Gastroesophageal sphincter (tissue), 4 donors: ENCODE data around the gene BSG. TPM values are rescaled to one million over a fixed set of nuclear protein-coding genes. Genes with fewer than 3 reads are reported as not detected.
"Not testable (repeated sequence)": the region's sequence is repeated elsewhere in the genome, so short reads cannot be mapped to it uniquely, and the experiment has no call there.

Experiments used
- ATAC-seq: fragments of 150-250 bp; one replicate; pipeline ENCODE4 v1.9.1; 2016; ENCODE audit warnings: mild to moderate bottlenecking, moderate library complexity
- H3K27ac ChIP-seq, 4 donors: fragments of 200-600 bp; sonication (generic) in 3 of 4; 1 replicate in 3 of 4; 2 replicates in 1 of 4; pipeline ENCODE4 v1.5.1; 2016 to 2019
- H3K27me3 ChIP-seq: fragments of 200-600 bp; sonication (generic); one replicate; pipeline ENCODE4 v1.5.1; 2019
- H3K36me3 ChIP-seq, 2 donors: fragments of 200-600 bp; sonication (generic); one replicate each; pipeline ENCODE4 v1.5.1; 2019; ENCODE audit warnings: control low read depth in 1 of 2
- H3K4me1 ChIP-seq, 3 donors: fragments of 200-600 bp; sonication (generic); 1 replicate in 2 of 3; 2 replicates in 1 of 3; pipeline ENCODE4 v1.5.1; 2016 to 2019; ENCODE audit warnings: control low read depth in 2 of 3
- H3K4me3 ChIP-seq, 2 donors: fragments of 200-600 bp; sonication (generic); one replicate each; pipeline ENCODE4 v1.5.1; 2019; ENCODE audit warnings: mild to moderate bottlenecking in 1 of 2, moderate library complexity in 1 of 2
- H3K9me3 ChIP-seq, 3 donors: fragments of 200-600 bp; sonication (generic); one replicate each; pipeline ENCODE4 v1.5.1; 2017 to 2019; ENCODE audit warnings: control low read depth in 2 of 3
- CTCF ChIP-seq, 4 experiments: fragments of 200-600 bp in 2 of 4; fragments of 450-650 bp in 2 of 4; sonication (generic) in 1 of 4; IDR thresholded peaks; one replicate each; pipeline ENCODE4 v1.5.1; 2017 to 2019; ENCODE audit warnings: antibody characterized with exemption in 4 of 4, mild to moderate bottlenecking in 2 of 4, moderate library complexity in 2 of 4
- EP300 ChIP-seq: sonication (generic); formaldehyde crosslinking; IDR thresholded peaks from one replicate; pipeline ENCODE4 v1.6.1; 2017; ENCODE audit warnings: antibody characterized with exemption, mild to moderate bottlenecking
- POLR2A ChIP-seq, 2 donors: fragments of 450-650 bp; IDR thresholded peaks; one replicate each; pipeline ENCODE4 v1.6.1; 2017; ENCODE audit warnings: antibody characterized with exemption in 2 of 2, mild to moderate bottlenecking in 2 of 2, moderate library complexity in 1 of 2
- POLR2AphosphoS5 ChIP-seq: sonication (generic); formaldehyde crosslinking; IDR thresholded peaks from one replicate; pipeline ENCODE4 v1.6.1; 2017; ENCODE audit warnings: antibody characterized with exemption
- WGBS, 2 donors: methylation state at CpG; one replicate each; pipeline ENCODE4 v1.1.5; 2018; ENCODE audit warnings: low coverage in 1 of 2; 5-methylcytosine and 5-hydroxymethylcytosine counted together
- total RNA-seq, 4 donors: library from RNA; depleted of rRNA; stranded (reverse); fragments of >200 nt; gene quantifications; one replicate each; pipeline ENCODE4 v1.1.0, GENCODE V29; 2016

The BSG gene
- total RNA-seq, 4 donors from 2014 or later = 347 to 450 (median 384) TPM

- WGBS, 2 donors = 95% methylated on average over 5 of the region's 5 CpGs; no CpG with 5 or more reads in 1 of the 2 donors
- Histone ChIP-seq H3K4me1 (peaks cover 0 to 14% (median 0%) of the 10 kb centered on the region in 3 donors), H3K9me3 (no peaks in the 10 kb centered on the region), H3K36me3 (peaks cover 0 to 93% of the 10 kb centered on the region in 2 donors), H3K4me3 (no peak overlapping the region), H3K27me3 (no peaks in the 10 kb centered on the region), H3K27ac (no peak overlapping the region)
- ATAC-seq = no peak
- no peak for TF ChIP-seq POLR2AphosphoS5
- no peak for TF ChIP-seq EP300
- TF ChIP-seq POLR2A (IDR thresholded peaks at IDR 0.05) = no peak
- no peak for TF ChIP-seq CTCF (IDR thresholded peaks at IDR 0.05)
These were observed 52.9 kb downstream of the BSG start for GRCh38 chr19:625257-625656.

- Histone ChIP-seq H3K4me1 (peaks cover 0 to 26% (median 0%) of the 10 kb centered on the region in 3 donors), H3K36me3 (peaks cover 0 to 87% of the 10 kb centered on the region in 2 donors)
- H3K27me3 ChIP-seq, H3K27ac ChIP-seq, H3K9me3 ChIP-seq, ATAC-seq, H3K4me3 ChIP-seq: not testable (repeated sequence)
- 92% methylated on average over 5 to 6 of the region's 7 CpGs for WGBS, 2 donors
These were observed 54.2 kb downstream of the BSG start for GRCh38 chr19:626566-626965.

- WGBS, 2 donors = 66 to 93% methylated on average over 5 to 8 of the region's 19 CpGs
- H3K27ac ChIP-seq = no peak overlapping the region
- ATAC-seq = no peak
These were observed 55.8 kb downstream of the BSG start for GRCh38 chr19:628168-628567.

GRCh38 chr19:629515-629914, 57.1 kb downstream of the BSG start:
- not testable (repeated sequence) for ATAC-seq

More at GRCh38 chr19:628168-628567, 55.8 kb downstream of the BSG start:
- H3K4me3 ChIP-seq = no peak overlapping the region
- no peaks in the 10 kb centered on the region for H3K27me3 ChIP-seq
- H3K9me3 ChIP-seq = no peaks in the 10 kb centered on the region
- TF ChIP-seq POLR2A (IDR thresholded peaks at IDR 0.05) (no peak), CTCF (IDR thresholded peaks at IDR 0.05) (peak in 1 of 4 experiments; percentile 21), EP300 (no peak), POLR2AphosphoS5 (no peak)
- H3K36me3 ChIP-seq = peaks cover 0 to 74% of the 10 kb centered on the region in 2 donors
- H3K4me1 ChIP-seq = peaks cover 0 to 42% (median 9%) of the 10 kb centered on the region in 3 donors

GRCh38 chr19:629961-630714, 57.7 kb downstream of the BSG start:
- Histone ChIP-seq H3K36me3 (peaks cover 0 to 54% of the 10 kb centered on the region in 2 donors), H3K27me3 (no peaks in the 10 kb centered on the region), H3K9me3 (no peaks in the 10 kb centered on the region), H3K4me1 (peaks cover 3 to 56% (median 18%) of the 10 kb centered on the region in 3 donors), H3K4me3 (no peak overlapping the region), H3K27ac (no peak overlapping the region)
- no peak for ATAC-seq
- WGBS, 2 donors = 85 to 89% methylated on average over 3 to 13 of the region's 30 CpGs
- TF ChIP-seq POLR2A (IDR thresholded peaks at IDR 0.05) (no peak), POLR2AphosphoS5 (no peak), EP300 (no peak)

More at GRCh38 chr19:629515-629914, 57.1 kb downstream of the BSG start:
- H3K27ac ChIP-seq, H3K9me3 ChIP-seq, H3K27me3 ChIP-seq, H3K4me3 ChIP-seq: not testable (repeated sequence)
- Histone ChIP-seq H3K36me3 (peaks cover 0 to 61% of the 10 kb centered on the region in 2 donors), H3K4me1 (peaks cover 3 to 50% (median 14%) of the 10 kb centered on the region in 3 donors)
- WGBS, 2 donors = 94% methylated on average over 4 of the region's 25 CpGs; no CpG with 5 or more reads in 1 of the 2 donors

GRCh38 chr19:632579-633067, 60.2 kb downstream of the BSG start:
- Histone ChIP-seq H3K4me3 (peak overlapping the region; percentile 73 to 90), H3K36me3 (peaks cover 0 to 37% of the 10 kb centered on the region in 2 donors), H3K27ac (peak overlapping the region in 3 of 4 donors; percentile 77 to 81 (median 80)), H3K27me3 (no peaks in the 10 kb centered on the region), H3K4me1 (peaks cover 3 to 56% (median 18%) of the 10 kb centered on the region in 3 donors), H3K9me3 (no peaks in the 10 kb centered on the region)
- ATAC-seq = peak; percentile 20
- TF ChIP-seq CTCF (IDR thresholded peaks at IDR 0.05) = no peak
- TF ChIP-seq POLR2AphosphoS5 = no peak
- TF ChIP-seq EP300 = no peak
- no peak for TF ChIP-seq POLR2A (IDR thresholded peaks at IDR 0.05)
- 6% methylated on average over 3 of the region's 35 CpGs; no CpG with 5 or more reads in 1 of the 2 donors for WGBS, 2 donors

Other genes with a start within 250 kb of the BSG start
- gene MIER2, start 227.8 kb upstream of the BSG start, total RNA-seq = 10 to 100 TPM in 3 of 4 donors, 1 to 10 TPM in 1; 8.3 to 24.0 (median 20.1) TPM
- 1 to 10 TPM in 1 of 4 donors, under 1 TPM in 2, not detected in 1; 0.19 to 2.7 (median 0.67) TPM for gene C2CD4C, start 163.4 kb upstream of the BSG start, total RNA-seq
- 10 to 100 TPM; 14.7 to 24.6 (median 20.4) TPM for gene SHC2, start 111.6 kb upstream of the BSG start, total RNA-seq
- under 1 TPM in 3 of 4 donors, not detected in 1; 0.20 to 0.46 (median 0.40) TPM for gene MADCAM1, start 76.1 kb upstream of the BSG start, total RNA-seq
- 10 to 100 TPM; 50.3 to 83.9 (median 69.7) TPM for gene TPGS1, start 65.1 kb upstream of the BSG start, total RNA-seq
- 10 to 100 TPM; 43.2 to 86.9 (median 70.2) TPM for gene CDC34, start 40.8 kb upstream of the BSG start, total RNA-seq
- gene GZMM, start 28.5 kb upstream of the BSG start, total RNA-seq = 1 to 10 TPM in 1 of 4 donors, under 1 TPM in 1, not detected in 2; 0.62 to 1.8 TPM
- under 1 TPM; 0.12 to 0.27 (median 0.21) TPM for gene HCN2, start 17.3 kb downstream of the BSG start, total RNA-seq
- 10 to 100 TPM; 22.1 to 39.5 (median 28.1) TPM for gene POLRMT, start 60.9 kb downstream of the BSG start, total RNA-seq
- 1 to 10 TPM in 3 of 4 donors, under 1 TPM in 1; 0.67 to 4.7 (median 1.2) TPM for gene FGF22, start 67.3 kb downstream of the BSG start, total RNA-seq
- gene RNF126, start 90.6 kb downstream of the BSG start, total RNA-seq = 10 to 100 TPM; 47.7 to 57.9 (median 52.0) TPM
- 100 to 1,000 TPM; 105 to 200 (median 133) TPM for gene FSTL3, start 103.8 kb downstream of the BSG start, total RNA-seq
- not detected for gene PRSS57, start 122.9 kb downstream of the BSG start, total RNA-seq
- 100 to 1,000 TPM in 1 of 4 donors, 10 to 100 TPM in 3; 21.5 to 111 (median 53.0) TPM for gene PALM, start 136.3 kb downstream of the BSG start, total RNA-seq
- gene MISP, start 178.5 kb downstream of the BSG start, total RNA-seq = under 1 TPM in 1 of 4 donors, not detected in 3; 0.52 TPM
- 10 to 100 TPM; 68.6 to 95.6 (median 79.3) TPM for gene PTBP1, start 224.9 kb downstream of the BSG start, total RNA-seq
- not detected for gene PLPPR3, start 249.4 kb downstream of the BSG start, total RNA-seq